AG04449 (cell line): Measurements from ENCODE around the gene PPARG.

Source experiments
- CTCF ChIA-PET: fragments of 350-600 bp; formaldehyde crosslinking; extraction: SDS; loops from one replicate; lab custom pipeline; 2021; ENCODE audit warnings: antibody characterized with exemption; lab: Yijun Ruan, JAX
- POLR2A ChIA-PET: fragments of 400-600, 350-600 bp; formaldehyde crosslinking; extraction: SDS; loops from one replicate; lab custom pipeline; 2020; ENCODE audit warnings: antibody characterized with exemption, inconsistent platforms; lab: Yijun Ruan, JAX
- DNase-seq: peaks from one replicate; pipeline ENCODE4 v3.0.0-alpha.2; 2010; ENCODE audit warnings: low read depth, low spot score
- H3K4me3 ChIP-seq: 2 replicates; pipeline ENCODE4 v1.5.1; 2011; ENCODE audit warnings: low read depth, mild to moderate bottlenecking, control low read depth, low read length
- CTCF ChIP-seq: IDR thresholded peaks from one replicate; pipeline ENCODE4 v1.5.1; 2011; ENCODE audit warnings: mild to moderate bottlenecking, moderate library complexity, low read length, control low read depth, inconsistent platforms; ENCODE audit not compliant: insufficient read depth; ENCODE audit errors: missing control alignments

PPARG gene

GRCh38 chr3:12437861-12438260 is 149.0 kb downstream of the PPARG start:
- ChIA-PET POLR2A (no interaction called here), CTCF (interaction anchor here (3.1 kb wide), 1 partner anchor 41 kb away, joined by 10 read pairs; no protein-coding TSS in a partner anchor)

GRCh38 chr3:12438318-12438717 is 149.4 kb downstream of the PPARG start:
- ChIA-PET CTCF (interaction anchor here (3.1 kb wide), 1 partner anchor 40 kb away, joined by 10 read pairs; no protein-coding TSS in a partner anchor), POLR2A (no interaction called here)
- no peak for DNase-seq
- no peak overlapping the region for H3K4me3 ChIP-seq
- no peak for TF ChIP-seq CTCF

More at GRCh38 chr3:12437861-12438260, 149.0 kb downstream of the PPARG start:
- no peak for TF ChIP-seq CTCF
- DNase-seq: no peak
- no peak overlapping the region for H3K4me3 ChIP-seq

GRCh38 chr3:12439161-12439940 is 150.5 kb downstream of the PPARG start:
- POLR2A ChIA-PET: no interaction called here
- H3K4me3 ChIP-seq: no peak overlapping the region
- TF ChIP-seq CTCF: no peak
- CTCF ChIA-PET: no interaction called here
- no peak for DNase-seq

GRCh38 chr3:12440927-12441714 is 152.3 kb downstream of the PPARG start:
- ChIA-PET POLR2A (no interaction called here), CTCF (no interaction called here)
- TF ChIP-seq CTCF: no peak
- no peak overlapping the region for H3K4me3 ChIP-seq
- DNase-seq: no peak

- no peak for TF ChIP-seq CTCF
- ChIA-PET POLR2A (no interaction called here), CTCF (no interaction called here)
- H3K4me3 ChIP-seq: no peak overlapping the region
- no peak for DNase-seq
Measured at GRCh38 chr3:12442654-12443501, 154.0 kb downstream of the PPARG start.
